K562 (cell line): ENCODE data around the gene CDK4. TPM values are rescaled to one million over a fixed set of nuclear protein-coding genes. Genes with fewer than 3 reads are reported as not detected.
A peak's percentile ranks its signal among the peaks of the same experiment; 100 is the strongest.

Experiments
- ATAC-seq: fragments of 200-7000 bp; cut with Tn5 transposase; 3 replicates; pipeline ENCODE4 v1.9.1; 2020; ENCODE audit warnings: moderate library complexity
- BruUV-seq: library from RNA; stranded (reverse); fragments of 400-500 nt; replicated peaks from 2 replicates; lab custom pipeline; 2021; lab: Mats Ljungman, UMichigan
- CTCF ChIA-PET: fragments of 300-600 bp; formaldehyde crosslinking; extraction: SDS; loops from one replicate; lab custom pipeline; 2021; ENCODE audit warnings: low intra/inter-chr PET ratio; lab: Yijun Ruan, JAX
- POLR2A ChIA-PET: fragments of 300-600, 350-650 bp; sonication (Branson Sonifier 250); formaldehyde crosslinking; extraction: SDS; loops from one replicate; lab custom pipeline; 2021; ENCODE audit warnings: antibody characterized with exemption, inconsistent platforms; lab: Yijun Ruan, JAX
- DNase-seq, 4 experiments: peaks; one replicate each; pipeline versions ENCODE4 v3.0.0 to v3.0.0-alpha.2; 2011 to 2018; ENCODE audit warnings: low spot score in 3 of 4, mixed read lengths in 3 of 4; ENCODE audit errors: extremely low read depth in 1 of 4
- FAIRE-seq: peaks from 2 replicates; lab custom pipeline; 2011; peaks lifted over from hg19 to GRCh38; lab: Jason Lieb, UNC
- H2AFZ ChIP-seq: 2 replicates; pipeline ENCODE4 v1.6.0; 2011; ENCODE audit warnings: low read depth, low read length, control low read depth, inconsistent platforms
- H3K27ac ChIP-seq: fragments of 200-600 bp; 3 replicates; pipeline ENCODE4 v1.8.0; 2011; ENCODE audit warnings: low read depth, mild to moderate bottlenecking, control low read depth, inconsistent platforms, low read length, moderate library complexity, mixed read lengths; ENCODE audit errors: extremely low read depth
- H3K27me3 ChIP-seq, 2 experiments: fragments of 300-600 bp in 1 of 2; 2 replicates in 1 of 2; 3 replicates in 1 of 2; pipeline versions ENCODE4 v1.6.0 to v1.8.0; 2011; ENCODE audit warnings: inconsistent platforms in 2 of 2, low read length in 2 of 2, mild to moderate bottlenecking in 1 of 2, mixed read lengths in 1 of 2, moderate library complexity in 1 of 2; ENCODE audit not compliant: control insufficient read depth in 2 of 2, insufficient read depth in 2 of 2
- H3K36me3 ChIP-seq: fragments of 300-600 bp; 3 replicates; pipeline ENCODE4 v1.8.0; 2011; ENCODE audit warnings: mild to moderate bottlenecking, low read length, inconsistent platforms; ENCODE audit not compliant: control insufficient read depth, insufficient read depth
- H3K4me1 ChIP-seq, 2 experiments: fragments of 200-600 bp in 1 of 2; replicated peaks in 1 of 2; 2 replicates in 1 of 2; 3 replicates in 1 of 2; pipeline versions ENCODE4 v1.5.1 to v1.8.0; 2011; ENCODE audit warnings: inconsistent platforms in 2 of 2, low read length in 2 of 2, mild to moderate bottlenecking in 1 of 2, mixed read lengths in 1 of 2, moderate library complexity in 1 of 2; ENCODE audit not compliant: control insufficient read depth in 2 of 2, insufficient read depth in 2 of 2
- H3K4me2 ChIP-seq: 2 replicates; pipeline ENCODE4 v1.6.1; 2011; ENCODE audit warnings: low read length, control low read depth, inconsistent platforms, mixed read lengths; ENCODE audit not compliant: insufficient read depth
- H3K4me3 ChIP-seq: fragments of 200-600 bp; sonication (generic), shearing (Covaris generic); 2 replicates; pipeline ENCODE4 v1.5.1; 2016; ENCODE audit warnings: control low read depth, inconsistent platforms
- H3K79me2 ChIP-seq: fragments of 200-600 bp; 3 replicates; pipeline ENCODE4 v1.8.0; 2011; ENCODE audit warnings: low read length, inconsistent platforms; ENCODE audit not compliant: control insufficient read depth, insufficient read depth
- H3K9ac ChIP-seq, 2 experiments: 2 replicates each; pipeline versions ENCODE4 v1.6.0 to v1.6.1; 2011; ENCODE audit warnings: low read depth in 2 of 2, low read length in 2 of 2, control low read depth in 1 of 2, inconsistent platforms in 1 of 2, mild to moderate bottlenecking in 1 of 2, mixed read lengths in 1 of 2; ENCODE audit not compliant: insufficient read depth in 1 of 2
- H3K9me1 ChIP-seq: one replicate; pipeline ENCODE4 v1.6.0; 2011; ENCODE audit warnings: inconsistent platforms, mild to moderate bottlenecking, low read length, moderate library complexity; ENCODE audit not compliant: control insufficient read depth, insufficient read depth
- H3K9me3 ChIP-seq: replicated peaks from 2 replicates; pipeline ENCODE4 v1.5.1; 2011; ENCODE audit warnings: low read depth, low read length, inconsistent platforms; ENCODE audit not compliant: control insufficient read depth, insufficient read depth
- H4K20me1 ChIP-seq: replicated peaks from 2 replicates; pipeline ENCODE4 v1.6.1; 2011; ENCODE audit warnings: low read length, inconsistent platforms, mixed read lengths; ENCODE audit not compliant: control insufficient read depth, insufficient read depth
- CEBPB ChIP-seq: fragments of 450-650 bp; IDR thresholded peaks from 2 replicates; pipeline ENCODE4 v1.6.1; 2016; ENCODE audit warnings: missing genetic modification characterization, missing compliant biosample characterization
- CREBBP ChIP-seq: IDR thresholded peaks from one replicate; pipeline ENCODE4 v1.6.1; 2012; ENCODE audit warnings: low read depth, mild to moderate bottlenecking, control low read depth, inconsistent platforms, low read length
- DIDO1 ChIP-seq: fragments of 450-650 bp; IDR thresholded peaks from 2 replicates; pipeline ENCODE4 v1.6.1; 2016; ENCODE audit warnings: low read depth, missing biosample characterization, missing genetic modification characterization
- L3MBTL2 ChIP-seq: fragments of 450-650 bp; IDR thresholded peaks from 2 replicates; pipeline ENCODE4 v1.6.1; 2016; ENCODE audit warnings: mild to moderate bottlenecking, moderate library complexity
- MBD2 ChIP-seq: sonication (generic); IDR thresholded peaks from 2 replicates; pipeline ENCODE4 v1.6.1; 2016; ENCODE audit warnings: low read depth, borderline replicate concordance
- MTF1 ChIP-seq: fragments of 250-450 bp; sonication (Bioruptor Pico); IDR thresholded peaks from 2 replicates; pipeline ENCODE4 v1.9.0; 2021; ENCODE audit warnings: moderate library complexity, mild to moderate bottlenecking, inconsistent platforms, borderline replicate concordance
- PTRF ChIP-seq: fragments of 450-650 bp; IDR thresholded peaks from 2 replicates; pipeline ENCODE4 v1.6.1; 2016; ENCODE audit warnings: mild to moderate bottlenecking, missing genetic modification characterization, missing compliant biosample characterization
- RBFOX2 ChIP-seq: fragments of 200-400 bp; formaldehyde crosslinking; IDR thresholded peaks from 2 replicates; pipeline ENCODE4 v1.6.1; 2017; ENCODE audit warnings: low read depth, mild to moderate bottlenecking, low read length, moderate library complexity
- SAP30 ChIP-seq: fragments of 200-600 bp; sonication (generic); IDR thresholded peaks from 2 replicates; pipeline ENCODE4 v1.6.1; 2012; ENCODE audit warnings: borderline replicate concordance, low read depth, mild to moderate bottlenecking, moderate library complexity, low read length, control low read depth, inconsistent platforms; ENCODE audit not compliant: insufficient read depth, poor library complexity, severe bottlenecking
- TAF15 ChIP-seq: fragments of 200-400 bp; formaldehyde crosslinking; IDR thresholded peaks from 2 replicates; pipeline ENCODE4 v1.6.1; 2017; ENCODE audit warnings: mild to moderate bottlenecking, low read depth, low read length, moderate library complexity
- ZBTB5 ChIP-seq: fragments of 450-650 bp; IDR thresholded peaks from 2 replicates; pipeline ENCODE4 v1.6.1; 2017; ENCODE audit warnings: antibody characterized with exemption
- ZNF57 ChIP-seq: fragments of 450-650 bp; formaldehyde crosslinking; IDR thresholded peaks from 2 replicates; pipeline ENCODE4 v1.4.0; 2020; ENCODE audit warnings: mild to moderate bottlenecking, moderate library complexity
- ZNF785 ChIP-seq: fragments of 250-450 bp; sonication (Bioruptor Pico); IDR thresholded peaks from 2 replicates; pipeline ENCODE4 v1.4.0; 2020; ENCODE audit warnings: mild to moderate bottlenecking
- WGBS: fragments of 100-300 bp; shearing (Covaris generic); methylation state at CpG from one replicate; pipeline ENCODE4 v1.1.6; 2016; ENCODE audit warnings: low coverage, mixed read lengths; ENCODE audit not compliant: insufficient coverage; ENCODE audit errors: missing lambda C conversion rate; 5-methylcytosine and 5-hydroxymethylcytosine counted together
- in situ Hi-C: fragments of 300-500 bp; cut with MboI; formaldehyde crosslinking; loops from 4 replicates; pipeline ENCODE4 v1.15.0; 2018; ENCODE audit warnings: inconsistent platforms, mixed read lengths
- intact Hi-C: fragments of 100-400 bp; cut with micrococcal nuclease; formaldehyde crosslinking; loops from 2 replicates; pipeline ENCODE4 v1.14.2; 2022
- polyA plus RNA-seq, 8 experiments: library from polyadenylated mRNA; depleted of rRNA in 4 of 8; stranded (reverse) in 5 of 8; unstranded in 3 of 8; fragments of >200 nt; fragmentation: Nextera tagmentation in 2 of 8; fragmentation: Illumina TruSeq in 1 of 8; extraction: Ambion mirVana in 2 of 8; extraction: Trizol in 1 of 8; gene quantifications; 2 replicates each; pipeline versions ENCODE4 v1.2.1 to v1.2.3, GENCODE V29; 2011 to 2014; ENCODE audit warnings: inconsistent platforms in 1 of 8, missing spikeins in 1 of 8
- total RNA-seq, 7 experiments: library from RNA; depleted of rRNA in 6 of 7; stranded (reverse); fragments of >200 nt in 6 of 7; fragmentation: Illumina TruSeq in 2 of 7; extraction: Trizol in 2 of 7; gene quantifications; 2 replicates each; pipeline versions ENCODE4 v1.2.1 to v1.2.3, GENCODE V29; 2011 to 2021; ENCODE audit warnings: low replicate concordance in 1 of 7

CDK4 gene
- total and polyA plus RNA-seq, 9 of the 15 experiments (the other 6 are each of a cell fraction or from before 2014, with no cell fraction given) = 37.8 to 436 (median 238) TPM

DNA sequence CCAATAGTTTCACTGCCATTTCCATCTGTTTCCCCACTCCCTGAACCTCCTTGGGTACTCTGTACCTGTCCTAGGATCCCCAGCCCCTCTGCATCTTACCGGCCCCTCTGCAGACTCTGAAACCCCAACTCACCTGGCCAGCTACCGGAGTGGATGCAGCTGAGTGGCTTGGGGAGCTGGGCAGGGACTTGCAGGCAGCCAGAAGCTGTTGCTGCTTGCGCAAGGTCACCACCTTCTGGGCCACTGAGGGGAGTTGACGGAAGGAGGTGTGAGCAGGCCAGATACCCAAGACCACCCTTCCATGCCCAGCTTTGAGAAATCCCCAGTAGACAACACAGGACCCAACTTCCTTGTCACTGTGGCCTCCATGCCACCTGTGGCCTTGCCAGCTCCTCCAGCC, 19.8 kb downstream of the CDK4 start:
- Histone ChIP-seq H3K9ac (no peak overlapping the region), H3K27me3 (peaks cover 35 to 61% of the 10 kb centered on the region in 2 experiments), H3K4me3 (no peak overlapping the region), H3K9me1 (peaks cover 4% of the 10 kb centered on the region), H3K36me3 (no peaks in the 10 kb centered on the region), H3K27ac (no peak overlapping the region), H3K4me2 (no peak overlapping the region), H3K9me3 (no peaks in the 10 kb centered on the region), H4K20me1 (no peaks in the 10 kb centered on the region; the same call in 1 of the 2 replicates), H3K79me2 (no peaks in the 10 kb centered on the region), H3K4me1 (peaks cover 9 to 21% of the 10 kb centered on the region in 2 experiments; a peak in 4 of 5 replicates), H2AFZ (no peak overlapping the region)
- no peak for ATAC-seq
- WGBS = 5% methylated on average over 4 of the region's 4 CpGs
- intact Hi-C loops (no loop called here), in situ Hi-C loops (loop anchor here (5.0 kb wide), 1 partner anchor 105 kb away; no protein-coding TSS in a partner anchor)
- no peak for TF ChIP-seq MTF1 (CRISPR knock-in tag)
- TF ChIP-seq CEBPB = peak; percentile 37; the same call in 1 of the 2 replicates
- CTCF ChIA-PET = interaction anchor here (1.8 kb wide), 1 partner anchor 148 kb away, joined by 4 read pairs; no protein-coding TSS in a partner anchor
- BruUV-seq = no TSS peak
- no peak for DNase-seq
- POLR2A ChIA-PET = interaction anchor here (0.6 to 1.5 kb wide), 6 partner anchors 12 to 214 kb away, joined by 3 to 6 read pairs (median 4); partner anchors contain the start of genes CDK4 and TSPAN31
- FAIRE-seq = no peak

- no peaks in the 10 kb centered on the region; the same call in 1 of the 2 replicates for H3K9me3 ChIP-seq
- in situ Hi-C loops (loop anchor here (5.0 kb wide), 1 partner anchor 104 kb away; no protein-coding TSS in a partner anchor), intact Hi-C loops (no loop called here)
- no TSS peak for BruUV-seq
- H3K36me3 ChIP-seq = no peaks in the 10 kb centered on the region
- DNase-seq = no peak
- H3K4me2 ChIP-seq = no peak overlapping the region
- peaks cover 35 to 55% of the 10 kb centered on the region in 2 experiments for H3K27me3 ChIP-seq
- ChIA-PET POLR2A (interaction anchor here (0.6 to 1.5 kb wide), 4 partner anchors 10 to 213 kb away, joined by 3 to 6 read pairs (median 4); no protein-coding TSS in a partner anchor), CTCF (interaction anchor here (1.8 kb wide), 1 partner anchor 148 kb away, joined by 4 read pairs; no protein-coding TSS in a partner anchor)
- H3K9me1 ChIP-seq = peaks cover 4% of the 10 kb centered on the region
- no peak for FAIRE-seq
- no peak overlapping the region for H2AFZ ChIP-seq
- H4K20me1 ChIP-seq = no peaks in the 10 kb centered on the region; the same call in 1 of the 2 replicates
- no peak for ATAC-seq
- H3K4me3 ChIP-seq = no peak overlapping the region
- peaks cover 6 to 19% of the 10 kb centered on the region in 2 experiments; a peak in 4 of 5 replicates for H3K4me1 ChIP-seq
- H3K79me2 ChIP-seq = no peaks in the 10 kb centered on the region
- WGBS = 2% methylated on average over 19 of the region's 19 CpGs
- no peak overlapping the region for H3K27ac ChIP-seq
- no peak overlapping the region for H3K9ac ChIP-seq
- TF ChIP-seq SAP30 (no peak), RBFOX2 (no peak), TAF15 (no peak), ZNF57 (CRISPR knock-in tag) (no peak), CREBBP (no peak), ZNF785 (CRISPR knock-in tag) (no peak), DIDO1 (no peak), ZBTB5 (no peak), L3MBTL2 (no peak), PTRF (tag) (no peak), MBD2 (no peak)
Observed at GRCh38 chr12:57731411-57732080, 20.6 kb downstream of the CDK4 start.
